BLaER1 (cell line): ENCODE results near the gene HCN1.

Experiments
- H3K27ac ChIP-seq: shearing (Covaris generic); formaldehyde crosslinking; 2 replicates; pipeline ENCODE4 v1.8.1; 2022
- H3K27me3 ChIP-seq: shearing (Covaris generic); formaldehyde crosslinking; 2 replicates; pipeline ENCODE4 v1.8.1; 2022
- H3K36me3 ChIP-seq: shearing (Covaris generic); formaldehyde crosslinking; 2 replicates; pipeline ENCODE4 v1.8.1; 2022
- H3K4me1 ChIP-seq: shearing (Covaris generic); formaldehyde crosslinking; 2 replicates; pipeline ENCODE4 v1.8.1; 2022
- H3K4me2 ChIP-seq: shearing (Covaris generic); formaldehyde crosslinking; 2 replicates; pipeline ENCODE4 v1.8.1; 2022
- H3K4me3 ChIP-seq: shearing (Covaris generic); formaldehyde crosslinking; 2 replicates; pipeline ENCODE4 v1.8.1; 2022
- H3K9ac ChIP-seq: shearing (Covaris generic); formaldehyde crosslinking; 2 replicates; pipeline ENCODE4 v1.8.1; 2022
- H3K9me3 ChIP-seq: shearing (Covaris generic); formaldehyde crosslinking; 2 replicates; pipeline ENCODE4 v1.8.1; 2022
- H4K20me1 ChIP-seq: shearing (Covaris generic); formaldehyde crosslinking; 2 replicates; pipeline ENCODE4 v1.8.1; 2022
- Cebpa-rat ChIP-seq: shearing (Covaris generic); IDR thresholded peaks from 2 replicates; pipeline ENCODE4 v1.8.1; 2022

Gene HCN1

DNA sequence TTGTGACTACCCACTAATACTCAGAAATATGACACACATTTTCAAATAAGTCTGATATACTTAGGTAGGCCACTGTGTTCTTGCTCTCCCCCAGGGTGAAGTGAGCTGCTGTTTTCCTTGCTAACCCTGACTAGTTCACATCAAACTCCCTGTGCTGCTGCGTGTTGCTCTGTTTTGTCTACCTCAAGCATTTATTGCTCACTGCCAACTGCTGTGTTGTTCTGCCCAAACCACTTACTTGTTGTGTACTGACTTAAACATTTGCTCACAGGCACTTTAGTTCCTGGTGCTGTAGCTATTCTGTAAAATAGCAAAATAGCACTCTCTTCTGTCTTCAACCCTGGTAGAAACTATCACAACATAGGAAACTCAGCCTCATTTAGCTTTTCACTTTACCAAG, 255.7 kb downstream of the HCN1 start:
- no peak overlapping the region for H3K27ac ChIP-seq
- no peaks in the 10 kb centered on the region for H3K36me3 ChIP-seq
- no peak for TF ChIP-seq Cebpa-rat
- no peaks in the 10 kb centered on the region for H4K20me1 ChIP-seq
- H3K9me3 ChIP-seq: no peaks in the 10 kb centered on the region
- H3K4me2 ChIP-seq: no peak overlapping the region
- no peak overlapping the region for H3K9ac ChIP-seq
- H3K27me3 ChIP-seq: no peaks in the 10 kb centered on the region
- no peak overlapping the region for H3K4me3 ChIP-seq
- no peaks in the 10 kb centered on the region for H3K4me1 ChIP-seq

DNA sequence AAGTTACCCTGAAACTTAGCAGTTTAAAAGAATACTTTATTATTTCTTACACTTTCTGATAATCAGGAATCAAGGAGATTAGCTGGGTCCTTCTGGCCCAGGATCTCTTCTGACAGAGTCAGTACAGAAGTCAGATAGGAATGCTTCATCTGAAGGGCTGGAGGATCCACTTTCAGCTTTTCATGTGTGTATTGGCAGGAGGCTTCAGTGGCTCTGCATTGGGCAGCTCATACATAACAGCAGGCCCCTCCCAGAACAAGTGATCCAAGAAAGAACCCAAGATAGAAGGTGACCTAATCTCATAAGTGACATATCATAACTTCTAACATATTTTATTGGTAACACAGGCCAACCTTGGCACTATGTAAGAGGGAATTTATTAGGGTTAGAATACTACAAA, 258.4 kb downstream of the HCN1 start:
- Histone ChIP-seq H4K20me1 (no peaks in the 10 kb centered on the region), H3K4me2 (no peak overlapping the region), H3K27ac (no peak overlapping the region), H3K9ac (no peak overlapping the region), H3K4me1 (no peaks in the 10 kb centered on the region), H3K36me3 (no peaks in the 10 kb centered on the region), H3K27me3 (no peaks in the 10 kb centered on the region), H3K4me3 (no peak overlapping the region), H3K9me3 (no peaks in the 10 kb centered on the region)
- no peak for TF ChIP-seq Cebpa-rat

DNA sequence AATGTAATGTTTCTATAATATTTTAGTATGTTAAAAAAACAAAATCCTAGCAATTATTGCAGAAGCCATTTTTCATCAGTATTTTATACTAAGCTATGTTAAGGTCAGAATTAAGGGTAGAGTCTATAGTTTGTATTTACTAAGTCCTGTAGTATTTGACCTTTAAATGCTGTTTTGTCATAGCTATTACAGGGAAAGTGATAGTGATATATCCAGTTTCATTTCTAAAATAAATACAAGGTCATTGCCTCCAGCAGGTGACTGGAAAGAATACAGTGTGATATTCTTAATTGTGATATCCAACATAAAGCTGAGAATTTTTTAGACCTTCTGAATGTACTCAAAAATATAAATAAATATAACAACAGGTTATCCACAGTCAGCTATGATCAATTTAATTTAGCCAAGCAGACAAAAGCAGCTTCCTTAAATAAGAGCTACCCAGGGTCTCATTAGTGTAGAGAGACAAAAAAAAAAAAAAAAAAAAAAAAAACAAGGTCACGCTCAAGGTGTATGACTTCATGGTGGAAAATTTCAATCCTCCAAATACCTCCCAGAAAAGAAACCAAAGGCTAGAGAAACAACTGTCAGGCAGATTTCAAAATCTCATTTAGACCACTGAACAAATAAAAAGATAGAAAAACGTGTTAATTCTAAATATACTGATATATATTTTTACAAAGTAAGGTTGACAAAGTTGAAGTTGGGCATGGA, 278.7 kb downstream of the HCN1 start:
- Histone ChIP-seq H3K4me3 (no peak overlapping the region), H3K9ac (no peak overlapping the region), H3K4me1 (no peaks in the 10 kb centered on the region), H3K27me3 (no peaks in the 10 kb centered on the region), H3K4me2 (no peak overlapping the region), H3K27ac (no peak overlapping the region), H3K36me3 (no peaks in the 10 kb centered on the region), H4K20me1 (no peaks in the 10 kb centered on the region), H3K9me3 (no peaks in the 10 kb centered on the region)
- no peak for TF ChIP-seq Cebpa-rat

DNA sequence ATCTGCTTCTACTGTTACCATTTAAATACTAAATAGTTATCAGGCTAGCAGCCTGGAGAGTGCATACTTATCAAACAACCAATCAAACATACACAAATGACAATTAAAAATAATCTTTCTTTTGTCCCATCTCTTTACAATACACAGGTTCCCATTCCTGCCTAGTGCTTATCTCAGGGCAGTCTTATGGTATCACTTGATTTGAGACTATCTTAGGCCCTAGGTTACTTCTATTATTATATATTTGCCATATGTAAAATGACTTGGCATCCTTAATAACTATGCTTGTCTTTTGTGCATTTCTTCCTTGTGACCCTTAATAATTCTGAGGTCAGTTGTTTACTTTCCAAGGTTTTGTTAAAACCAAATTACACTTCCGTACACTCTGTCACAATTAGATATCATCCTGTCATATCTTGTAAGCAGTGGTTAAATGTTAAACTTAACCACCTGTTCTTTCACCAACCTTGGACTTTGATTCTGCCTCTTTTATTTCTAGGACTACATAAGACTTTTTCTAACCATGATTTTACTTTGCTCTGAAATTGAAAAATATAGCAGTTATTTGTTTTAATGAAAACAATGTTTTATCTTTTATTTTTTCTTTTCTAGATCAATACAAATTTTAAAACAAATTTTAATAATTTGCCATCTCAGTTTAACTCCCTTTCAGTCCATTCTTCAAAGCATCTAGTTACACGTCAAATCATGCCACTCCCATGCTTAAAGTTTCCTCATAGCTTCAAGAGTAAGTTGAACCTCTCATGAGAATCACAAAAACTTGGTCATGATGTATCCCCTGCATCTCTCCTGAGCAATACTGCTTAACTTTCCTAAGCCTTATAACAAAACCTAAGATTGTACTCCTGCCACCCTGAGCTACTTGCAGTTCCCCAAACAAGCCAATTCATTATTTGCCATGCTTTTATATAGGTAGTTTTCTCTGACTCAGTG, 281.3 kb downstream of the HCN1 start:
- no peaks in the 10 kb centered on the region for H3K9me3 ChIP-seq
- H3K36me3 ChIP-seq: no peaks in the 10 kb centered on the region
- no peak overlapping the region for H3K4me2 ChIP-seq
- no peak overlapping the region for H3K9ac ChIP-seq
- no peak overlapping the region for H3K27ac ChIP-seq
- no peak overlapping the region for H3K4me3 ChIP-seq
- TF ChIP-seq Cebpa-rat: no peak
- H3K27me3 ChIP-seq: no peaks in the 10 kb centered on the region
- no peaks in the 10 kb centered on the region for H4K20me1 ChIP-seq
- no peaks in the 10 kb centered on the region for H3K4me1 ChIP-seq

DNA sequence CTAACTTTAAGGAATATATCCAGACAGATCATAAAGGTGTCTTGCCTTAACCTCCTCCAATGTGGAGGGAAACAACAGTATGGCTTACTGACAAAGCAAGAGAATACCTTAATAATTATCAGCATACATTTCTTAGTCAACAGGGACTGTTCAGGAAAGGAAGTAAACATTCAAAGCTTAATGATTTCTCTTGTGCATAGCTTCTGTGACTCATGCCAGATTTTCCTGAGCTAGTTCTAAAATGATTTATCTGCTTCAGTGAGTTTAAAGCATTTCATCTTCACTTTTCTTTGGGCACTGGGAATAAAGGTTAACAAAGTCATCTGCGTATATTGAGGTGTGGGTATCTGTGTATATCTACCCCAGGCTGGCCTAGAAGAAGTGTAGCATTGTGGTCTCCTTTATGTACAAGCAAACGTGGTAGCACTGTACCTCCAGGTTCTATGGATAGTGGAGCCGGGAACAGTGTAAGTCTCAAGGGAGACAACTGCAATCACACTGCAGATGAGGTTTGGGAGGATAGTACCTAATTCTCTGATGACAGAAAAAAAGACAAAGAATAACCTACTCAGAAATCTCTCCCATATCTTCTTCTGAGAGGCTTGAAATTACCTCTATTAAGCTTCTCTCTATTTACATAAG, 284.1 kb downstream of the HCN1 start:
- H3K27ac ChIP-seq: no peak overlapping the region
- H3K9ac ChIP-seq: no peak overlapping the region
- no peaks in the 10 kb centered on the region for H3K27me3 ChIP-seq
- no peaks in the 10 kb centered on the region for H3K9me3 ChIP-seq
- TF ChIP-seq Cebpa-rat: no peak
- no peaks in the 10 kb centered on the region for H3K4me1 ChIP-seq
- no peaks in the 10 kb centered on the region for H3K36me3 ChIP-seq
- H3K4me2 ChIP-seq: no peak overlapping the region
- no peak overlapping the region for H3K4me3 ChIP-seq
- no peaks in the 10 kb centered on the region for H4K20me1 ChIP-seq

DNA sequence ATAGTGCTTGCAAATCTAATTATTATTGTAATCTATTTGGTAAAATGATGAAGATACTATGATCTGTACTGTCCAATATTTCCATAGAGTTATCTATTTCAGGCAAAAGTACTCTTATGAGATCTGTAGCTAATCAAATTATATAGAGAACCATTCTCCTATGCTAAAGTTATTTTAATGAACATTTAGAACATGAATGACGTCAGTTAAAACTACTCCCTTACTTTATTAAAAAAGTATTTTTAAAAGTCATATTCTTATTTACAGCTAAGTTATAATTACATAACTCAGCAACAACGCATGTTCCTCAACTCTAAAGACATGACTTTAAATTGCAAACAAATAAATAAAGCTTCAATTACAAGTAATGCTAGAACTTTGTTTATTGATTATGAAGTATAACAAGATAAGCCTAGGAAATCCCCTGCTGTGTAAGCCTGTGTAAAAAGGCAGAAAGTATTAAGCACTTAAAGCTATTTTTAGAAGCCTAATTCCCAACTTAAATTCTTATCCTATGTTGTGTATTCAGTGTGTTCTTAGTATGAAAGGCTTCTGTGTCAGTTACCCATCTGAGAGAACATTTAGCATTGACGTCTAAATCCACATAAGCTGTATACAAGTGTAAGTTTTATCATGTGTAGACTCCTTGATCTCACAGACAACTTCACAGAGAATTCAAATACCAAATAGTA, 285.7 kb downstream of the HCN1 start:
- Histone ChIP-seq H3K9ac (no peak overlapping the region), H3K9me3 (no peaks in the 10 kb centered on the region), H3K27me3 (no peaks in the 10 kb centered on the region), H3K27ac (no peak overlapping the region), H3K36me3 (no peaks in the 10 kb centered on the region), H3K4me2 (no peak overlapping the region), H4K20me1 (no peaks in the 10 kb centered on the region), H3K4me3 (no peak overlapping the region), H3K4me1 (no peaks in the 10 kb centered on the region)
- no peak for TF ChIP-seq Cebpa-rat

DNA sequence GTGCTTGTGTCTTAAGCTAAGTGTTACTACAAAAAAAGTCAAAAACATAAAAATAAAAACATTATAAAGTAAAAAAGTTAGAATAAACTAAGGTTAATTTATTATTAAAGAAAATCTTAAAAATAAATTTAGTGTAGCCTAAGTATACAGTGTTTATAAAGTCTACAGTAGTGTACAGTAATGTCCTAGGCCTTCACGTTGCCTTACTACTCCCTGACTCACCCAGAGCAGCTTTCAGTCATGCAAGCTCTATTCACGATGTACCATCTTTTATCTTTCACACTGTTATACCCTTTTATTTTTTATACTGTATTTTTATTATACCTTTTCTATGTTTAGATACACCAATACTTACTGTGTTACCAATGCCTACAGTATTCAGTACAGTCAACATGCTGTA, 288.1 kb downstream of the HCN1 start:
- no peak for TF ChIP-seq Cebpa-rat

DNA sequence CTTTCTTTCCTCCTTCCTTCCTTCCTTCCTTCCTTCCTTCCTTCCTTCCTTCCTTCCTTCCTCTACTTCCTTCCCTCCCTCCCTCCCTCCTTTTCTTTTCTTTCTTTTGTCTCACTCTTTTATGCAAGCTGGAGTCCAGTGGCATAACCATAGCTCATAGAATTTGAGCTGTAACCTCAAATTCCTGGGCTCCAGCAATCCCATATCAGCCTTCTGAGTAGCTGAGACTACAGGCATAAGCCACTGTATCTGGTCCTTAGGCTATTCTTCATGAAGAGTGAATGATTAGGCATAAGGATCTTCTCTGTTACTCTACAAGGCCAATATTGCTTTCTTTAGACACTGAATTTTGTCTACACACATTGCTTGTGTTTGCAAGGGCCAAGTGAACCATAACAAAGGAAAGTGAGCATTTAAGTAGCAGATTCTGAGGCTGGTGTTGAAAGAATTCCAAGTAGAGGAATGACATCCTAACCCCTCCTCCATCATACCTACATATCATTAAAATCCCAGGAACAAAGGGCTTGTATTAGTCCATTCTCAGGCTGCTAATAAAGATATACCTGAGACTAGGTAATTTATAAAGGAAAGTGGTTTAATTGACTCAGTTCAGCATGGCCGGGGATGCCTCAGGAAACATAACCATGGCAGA, 293.2 kb downstream of the HCN1 start:
- TF ChIP-seq Cebpa-rat: no peak
- H3K27ac ChIP-seq: no peak overlapping the region
- H3K9ac ChIP-seq: no peak overlapping the region
- no peak overlapping the region for H3K4me2 ChIP-seq
- H4K20me1 ChIP-seq: no peaks in the 10 kb centered on the region
- no peak overlapping the region for H3K4me3 ChIP-seq
- H3K4me1 ChIP-seq: no peaks in the 10 kb centered on the region
- H3K36me3 ChIP-seq: no peaks in the 10 kb centered on the region
- H3K9me3 ChIP-seq: no peaks in the 10 kb centered on the region
- H3K27me3 ChIP-seq: no peaks in the 10 kb centered on the region

More for the DNA sequence above, 288.1 kb downstream of the HCN1 start:
- Histone ChIP-seq H3K4me2 (no peak overlapping the region), H3K27ac (no peak overlapping the region), H3K27me3 (no peaks in the 10 kb centered on the region), H3K9ac (no peak overlapping the region), H4K20me1 (no peaks in the 10 kb centered on the region), H3K4me3 (no peak overlapping the region), H3K9me3 (no peaks in the 10 kb centered on the region), H3K36me3 (no peaks in the 10 kb centered on the region), H3K4me1 (no peaks in the 10 kb centered on the region)

DNA sequence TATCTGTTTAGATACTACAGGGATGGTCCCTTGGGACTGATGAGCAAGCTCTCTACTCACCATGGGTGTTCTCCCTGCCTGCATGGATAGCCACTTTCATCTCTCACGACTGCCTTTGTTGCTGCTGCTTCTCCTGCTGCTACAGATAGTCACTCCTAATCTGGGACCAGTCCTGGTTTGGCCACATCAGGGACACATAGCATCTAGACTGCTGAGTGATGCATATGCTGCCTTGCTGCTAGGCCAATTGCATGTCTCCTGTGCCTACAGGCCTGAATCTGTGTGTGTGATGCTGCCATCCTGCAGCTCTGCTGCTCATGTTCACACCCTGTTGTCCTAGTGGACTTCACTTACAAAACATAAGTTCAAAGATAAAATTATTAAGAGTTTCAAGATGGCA, 297.1 kb downstream of the HCN1 start:
- no peak for TF ChIP-seq Cebpa-rat
- Histone ChIP-seq H3K4me3 (no peak overlapping the region), H3K4me1 (no peaks in the 10 kb centered on the region), H4K20me1 (no peaks in the 10 kb centered on the region), H3K36me3 (no peaks in the 10 kb centered on the region), H3K4me2 (no peak overlapping the region), H3K9ac (no peak overlapping the region), H3K27ac (no peak overlapping the region), H3K27me3 (no peaks in the 10 kb centered on the region), H3K9me3 (no peaks in the 10 kb centered on the region)
